HG02610 (cell line): Measurements from ENCODE around the gene PSTK.

Experiments
- ATAC-seq: cut with Tn5 transposase; IDR thresholded peaks from one replicate; pipeline ENCODE4 v1.9.1; 2021; ENCODE audit warnings: mild to moderate bottlenecking, moderate library complexity; ENCODE audit not compliant: unreplicated experiment

PSTK gene

GRCh38 chr10:123018531-123018930, 38.3 kb downstream of the PSTK start:
- ATAC-seq, result no peak

- no peak for ATAC-seq
Observed at GRCh38 chr10:123019264-123019663, 39.1 kb downstream of the PSTK start.

GRCh38 chr10:123019941-123020703, 39.9 kb downstream of the PSTK start:
- ATAC-seq, result no peak

- ATAC-seq, result no peak
Observed at GRCh38 chr10:123021517-123021916, 41.3 kb downstream of the PSTK start.

GRCh38 chr10:123024540-123024939, 44.3 kb downstream of the PSTK start:
- no peak for ATAC-seq

- ATAC-seq, result no peak
Observed at GRCh38 chr10:123026302-123026701, 46.1 kb downstream of the PSTK start.

GRCh38 chr10:123027861-123028260, 47.7 kb downstream of the PSTK start:
- ATAC-seq, result no peak

GRCh38 chr10:123031124-123031523, 50.9 kb downstream of the PSTK start:
- no peak for ATAC-seq

GRCh38 chr10:123034332-123034731, 54.1 kb downstream of the PSTK start:
- no peak for ATAC-seq

- no peak for ATAC-seq
Observed at GRCh38 chr10:123035467-123036086, 55.4 kb downstream of the PSTK start.

GRCh38 chr10:123038782-123039631, 58.8 kb downstream of the PSTK start:
- no peak for ATAC-seq

- ATAC-seq, result no peak
Observed at GRCh38 chr10:123039632-123039930, 59.4 kb downstream of the PSTK start.
